HG03066 (cell line): ENCODE measurements around the gene WNK4.
"Not testable (repeated sequence)": the region's sequence is repeated elsewhere in the genome, so short reads cannot be mapped to it uniquely, and the experiment has no call there.

Source experiments
- ATAC-seq: cut with Tn5 transposase; IDR thresholded peaks from one replicate; pipeline ENCODE4 v1.9.1; 2021; ENCODE audit warnings: low read depth; ENCODE audit not compliant: unreplicated experiment

The WNK4 gene

DNA sequence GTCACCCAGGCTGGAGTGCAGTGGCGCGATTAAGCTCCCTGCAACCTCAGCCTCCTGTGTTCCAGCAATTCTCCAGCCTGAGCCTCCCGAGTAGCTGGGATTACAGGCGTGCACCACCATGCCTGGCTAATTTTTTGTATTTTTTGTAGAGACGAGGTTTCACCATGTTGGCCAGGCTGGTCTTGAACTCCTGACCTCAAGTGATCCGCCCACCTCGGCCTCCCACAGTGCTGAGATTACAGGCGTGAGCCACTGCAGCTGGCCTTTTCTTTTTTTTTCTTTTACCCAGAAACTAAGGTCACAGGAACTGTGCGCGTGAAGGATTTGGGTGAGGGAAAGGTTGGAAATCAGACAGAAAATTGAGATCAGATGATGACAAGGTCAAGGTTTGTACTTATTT, 10.4 kb upstream of the WNK4 start:
- ATAC-seq = not testable (repeated sequence)

DNA sequence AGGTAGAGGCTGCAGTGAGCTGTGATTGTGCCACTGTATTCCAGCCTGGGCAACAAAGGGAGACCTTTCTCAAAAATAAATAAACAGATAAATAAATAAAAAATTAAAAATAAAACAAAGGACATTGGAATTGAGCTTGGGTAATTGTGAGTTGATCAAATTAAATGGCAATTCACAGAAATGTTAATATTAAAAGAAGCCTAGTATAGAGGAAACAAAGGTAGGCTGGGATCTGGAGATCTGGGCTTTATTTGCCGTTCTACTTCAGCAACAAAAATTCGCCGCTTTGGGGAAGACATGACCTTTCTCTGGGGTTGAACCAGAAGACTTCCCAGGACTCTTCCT, 7.5 kb upstream of the WNK4 start:
- ATAC-seq = no peak

DNA sequence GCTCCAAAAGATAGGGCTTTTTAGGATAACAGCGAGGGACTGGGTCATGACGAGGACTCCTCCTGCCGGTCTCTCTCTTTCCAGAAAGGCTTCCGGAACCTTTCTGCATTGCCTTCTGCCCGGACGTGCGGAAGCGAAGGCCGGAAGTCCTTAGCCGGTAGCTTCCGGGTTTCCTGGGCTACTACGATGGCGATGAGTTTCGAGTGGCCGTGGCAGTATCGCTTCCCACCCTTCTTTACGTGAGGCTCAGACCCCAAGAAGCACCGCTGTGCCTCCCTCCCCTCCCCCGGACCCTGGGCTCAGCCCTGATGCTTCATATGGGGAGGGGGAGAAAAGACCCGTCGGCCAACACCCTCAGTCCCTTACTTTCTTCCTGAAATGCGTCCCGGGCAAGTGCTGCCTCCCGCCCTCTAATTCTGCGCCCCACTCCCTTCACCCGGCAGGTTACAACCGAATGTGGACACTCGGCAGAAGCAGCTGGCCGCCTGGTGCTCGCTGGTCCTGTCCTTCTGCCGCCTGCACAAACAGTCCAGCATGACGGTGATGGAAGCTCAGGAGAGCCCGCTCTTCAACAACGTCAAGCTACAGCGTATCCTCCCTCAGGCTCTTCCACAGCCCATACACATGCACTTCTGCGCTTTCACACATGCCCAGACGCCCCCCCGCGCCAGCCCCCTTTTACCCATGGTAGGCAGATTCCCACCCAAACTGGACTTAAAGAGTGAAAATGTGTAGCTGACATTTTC, 6.9 kb upstream of the WNK4 start, which contains the start of gene VPS25:
Gene VPS25, plus strand, starts transcription at position 160 of the 746 bp plus-strand sequence. Its CDS starts 27 bp downstream, at position 187.
- ATAC-seq = peak; percentile 68

DNA sequence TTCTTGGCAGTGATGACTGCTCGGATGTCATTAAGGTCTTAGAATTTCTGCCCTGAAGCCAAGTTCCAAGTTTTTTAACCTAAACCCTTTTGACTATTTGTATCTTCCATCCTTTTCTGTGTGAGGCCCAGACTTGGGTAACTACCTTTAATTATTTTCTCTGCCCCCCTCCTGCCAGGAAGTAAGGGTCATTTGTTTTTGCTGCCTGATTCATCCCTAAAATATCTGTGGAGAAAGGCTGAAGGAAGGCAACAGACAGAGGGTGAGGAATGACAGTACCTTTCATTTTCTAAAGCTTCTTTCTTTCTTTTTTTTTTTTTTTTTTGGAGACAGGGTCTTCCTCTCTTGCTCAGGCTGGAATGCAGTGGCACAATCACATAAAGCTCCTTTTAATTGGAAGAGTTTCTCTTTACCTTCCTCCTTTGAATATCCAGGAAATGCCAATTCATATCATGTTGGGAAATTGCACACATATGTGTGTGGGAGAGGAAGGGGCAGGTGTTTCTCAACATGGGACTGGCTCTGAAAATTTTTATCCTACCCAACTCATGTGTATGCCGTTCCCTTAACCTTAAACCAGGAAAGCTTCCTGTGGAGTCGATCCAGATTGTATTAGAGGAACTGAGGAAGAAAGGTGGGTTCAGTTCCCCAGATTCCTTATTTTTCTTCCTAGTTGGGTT, 6.2 kb upstream of the WNK4 start:
- no peak for ATAC-seq

DNA sequence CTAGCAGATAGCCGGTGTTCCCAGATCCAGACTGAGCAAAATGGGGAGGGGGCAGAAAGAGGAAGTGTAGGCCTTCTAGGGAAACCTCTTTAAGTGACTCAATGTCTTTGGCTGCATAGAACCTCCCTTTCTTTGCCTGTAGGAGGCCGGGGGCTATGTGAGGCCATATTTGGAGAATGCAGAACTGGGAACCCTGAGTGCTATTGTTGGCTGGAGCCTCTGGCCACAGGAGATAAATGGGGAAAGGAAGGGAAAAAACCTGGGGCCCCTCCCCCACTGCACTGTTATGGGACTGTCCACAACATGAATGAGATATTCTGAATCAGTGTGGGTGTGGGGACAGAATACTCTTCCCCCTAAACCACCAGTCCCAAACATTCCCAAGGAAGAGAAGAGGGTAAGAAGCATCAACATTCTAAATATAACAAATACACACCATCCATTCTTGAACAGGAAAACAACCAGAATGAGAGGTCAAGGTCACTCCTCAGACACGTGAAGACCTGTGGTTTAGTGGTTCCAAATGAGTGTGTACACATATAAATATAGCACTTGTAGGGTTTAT, 4.8 kb upstream of the WNK4 start:
- no peak for ATAC-seq

GRCh38 chr17:42778570-42778969, 1.8 kb upstream of the WNK4 start:
- ATAC-seq = no peak

DNA sequence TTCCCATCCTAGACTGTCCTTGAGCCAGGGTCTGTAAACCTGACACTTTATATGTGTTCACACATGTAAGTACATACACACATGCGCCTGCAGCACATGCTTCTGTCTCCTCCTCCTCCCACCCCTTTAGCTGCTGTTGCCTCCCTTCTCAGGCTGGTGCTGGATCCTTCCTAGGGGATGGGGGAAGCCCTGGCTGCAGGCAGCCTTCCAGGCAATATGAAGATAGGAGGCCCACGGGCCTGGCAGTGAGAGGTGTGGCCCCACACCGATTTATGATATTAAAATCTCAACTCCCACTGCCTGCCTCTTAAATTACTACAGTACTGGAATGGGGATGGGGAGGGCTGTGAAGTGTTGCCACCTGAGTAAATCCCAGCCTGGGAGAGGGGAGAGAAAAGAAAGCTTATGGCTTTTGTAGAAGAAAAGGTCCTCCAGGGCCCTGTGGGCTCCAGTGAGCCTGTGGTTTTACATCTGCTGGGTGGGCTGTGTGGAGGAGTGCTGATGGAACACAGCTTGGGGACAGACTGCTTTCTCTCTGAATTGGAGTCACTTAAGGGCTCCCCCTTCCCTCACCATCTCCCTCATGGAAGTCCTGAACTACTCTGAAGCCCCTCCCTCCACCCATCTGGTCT, 990 bp upstream of the WNK4 start:
- no peak for ATAC-seq

DNA sequence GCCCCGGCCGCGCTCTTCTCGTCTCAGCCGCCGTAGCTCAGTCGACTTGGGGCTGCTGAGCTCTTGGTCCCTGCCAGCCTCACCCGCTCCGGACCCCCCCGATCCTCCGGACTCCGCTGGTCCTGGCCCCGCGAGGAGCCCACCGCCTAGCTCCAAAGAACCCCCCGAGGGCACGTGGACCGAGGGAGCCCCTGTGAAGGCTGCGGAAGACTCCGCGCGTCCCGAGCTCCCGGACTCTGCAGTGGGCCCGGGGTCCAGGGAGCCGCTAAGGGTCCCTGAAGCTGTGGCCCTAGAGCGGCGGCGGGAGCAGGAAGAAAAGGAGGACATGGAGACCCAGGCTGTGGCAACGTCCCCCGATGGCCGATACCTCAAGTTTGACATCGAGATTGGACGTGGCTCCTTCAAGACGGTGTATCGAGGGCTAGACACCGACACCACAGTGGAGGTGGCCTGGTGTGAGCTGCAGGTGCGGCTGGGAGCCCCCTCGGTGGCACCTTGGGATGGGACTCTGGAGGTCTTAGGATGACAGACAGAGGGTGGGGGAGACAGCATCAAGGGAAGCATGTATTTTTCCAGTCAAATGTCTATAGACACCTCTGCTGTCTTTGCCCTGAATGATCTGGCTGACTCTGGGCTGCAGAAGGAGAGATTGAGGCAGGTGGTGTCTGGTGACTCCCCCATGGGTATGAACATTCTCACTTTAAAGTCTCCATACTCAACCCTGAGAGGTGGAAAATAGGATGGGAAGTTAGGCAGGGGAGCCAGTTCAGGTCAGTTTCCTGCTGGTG, 635 bp downstream of the WNK4 start:
- ATAC-seq = no peak

GRCh38 chr17:42781639-42782165, 1.3 kb downstream of the WNK4 start:
- ATAC-seq = no peak

GRCh38 chr17:42782166-42783061, 2.0 kb downstream of the WNK4 start:
- no peak for ATAC-seq

DNA sequence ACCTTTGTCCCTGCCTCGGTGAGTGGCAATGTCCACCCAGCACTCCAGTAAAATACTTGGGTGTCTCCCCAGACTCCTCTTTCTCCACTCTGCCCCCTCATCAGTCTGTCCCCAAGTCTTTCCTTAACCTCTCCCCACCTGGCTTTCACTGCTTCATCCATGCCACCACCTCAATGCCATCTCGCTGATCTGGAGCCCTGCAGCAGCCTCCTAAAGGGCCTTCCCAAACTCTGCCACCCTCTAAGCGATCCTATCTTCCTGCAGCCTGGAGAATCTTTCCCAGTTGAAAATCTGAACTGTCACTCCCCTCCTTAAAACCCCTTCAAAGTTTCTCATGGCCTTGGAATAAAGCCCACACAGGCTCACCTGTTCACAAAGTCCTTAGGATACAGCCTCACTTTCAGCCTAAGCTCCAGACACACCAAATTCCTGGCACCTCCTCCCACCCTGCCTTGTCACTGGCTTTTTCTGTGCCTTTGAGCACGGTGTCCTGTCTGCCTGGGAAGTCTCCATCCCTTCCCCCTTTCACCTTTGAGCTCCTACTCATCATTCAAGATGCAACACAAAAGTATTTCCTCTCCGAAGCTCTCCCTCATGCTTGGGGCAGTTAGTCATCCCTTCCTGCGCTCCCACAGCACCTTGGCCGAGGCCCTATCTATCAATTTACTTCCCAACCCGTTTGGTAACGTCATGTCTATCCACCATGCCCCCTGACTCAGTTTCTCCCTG, 2.8 kb downstream of the WNK4 start:
- ATAC-seq = no peak

- no peak for ATAC-seq
Observed at GRCh38 chr17:42783791-42784138, 3.4 kb downstream of the WNK4 start.

- ATAC-seq = no peak
Observed at GRCh38 chr17:42784409-42784808, 4.0 kb downstream of the WNK4 start.

DNA sequence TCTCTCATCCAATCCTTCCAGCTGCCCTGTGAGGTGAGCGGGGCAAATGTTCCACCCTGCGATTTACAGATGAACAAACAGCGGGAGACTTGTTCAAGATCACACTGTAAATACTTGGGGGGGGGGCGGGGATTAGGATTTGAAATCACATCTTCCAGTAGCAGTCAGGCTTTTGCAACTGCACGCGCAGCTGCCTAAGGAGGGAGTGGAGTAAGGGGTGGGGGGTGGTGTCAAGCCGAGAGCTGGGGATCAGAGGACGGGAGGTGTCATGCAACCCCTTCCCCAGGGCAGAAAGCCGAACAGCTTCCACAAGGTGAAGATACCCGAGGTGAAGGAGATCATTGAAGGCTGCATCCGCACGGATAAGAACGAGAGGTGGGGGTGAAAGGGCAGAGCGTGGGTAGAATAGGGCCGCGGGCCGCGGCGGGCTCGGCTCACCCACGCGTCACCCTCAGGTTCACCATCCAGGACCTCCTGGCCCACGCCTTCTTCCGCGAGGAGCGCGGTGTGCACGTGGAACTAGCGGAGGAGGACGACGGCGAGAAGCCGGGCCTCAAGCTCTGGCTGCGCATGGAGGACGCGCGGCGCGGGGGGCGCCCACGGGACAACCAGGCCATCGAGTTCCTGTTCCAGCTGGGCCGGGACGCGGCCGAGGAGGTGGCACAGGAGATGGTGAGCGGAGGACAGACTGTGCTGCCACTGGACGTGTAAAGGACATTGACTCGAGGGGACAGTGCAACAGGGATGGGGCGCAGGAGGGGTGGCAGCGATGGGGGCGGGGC, 4.6 kb downstream of the WNK4 start:
- no peak for ATAC-seq

- ATAC-seq = no peak
Observed at GRCh38 chr17:42787266-42787665, 6.9 kb downstream of the WNK4 start.

DNA sequence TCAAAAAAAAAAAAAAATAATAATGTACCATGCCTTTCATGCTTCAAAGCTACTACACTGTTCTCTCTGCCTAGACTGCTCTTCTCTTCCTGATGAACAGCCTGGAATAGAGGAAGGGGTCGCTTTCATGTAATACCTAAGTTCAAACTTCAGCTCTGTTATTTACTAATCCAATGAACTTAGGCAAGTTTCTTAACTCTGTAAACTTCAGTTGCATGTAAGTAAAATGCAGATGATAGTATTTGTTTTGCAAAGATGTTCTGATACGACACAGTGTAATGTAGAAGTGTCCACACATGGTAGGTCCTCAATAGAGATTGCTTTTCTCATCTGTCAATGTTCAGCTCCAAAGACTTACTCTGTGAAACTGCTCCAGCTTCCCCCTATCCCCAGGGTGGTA, 11.5 kb downstream of the WNK4 start:
- no peak for ATAC-seq

- no peak for ATAC-seq
Observed at GRCh38 chr17:42792545-42792944, 12.1 kb downstream of the WNK4 start.

GRCh38 chr17:42795061-42795460, 14.7 kb downstream of the WNK4 start:
- no peak for ATAC-seq
